LHCN-M2 (cell line): ENCODE data around the gene CSNK1D. TPM values are rescaled to one million over a fixed set of nuclear protein-coding genes. Genes with fewer than 3 reads are reported as not detected.
"Not testable (repeated sequence)": the region's sequence is repeated elsewhere in the genome, so short reads cannot be mapped to it uniquely, and the experiment has no call there.

Experiments used
- DNase-seq: peaks from one replicate; pipeline ENCODE4 v3.0.0-alpha.2; 2012; ENCODE audit warnings: low read depth
- total RNA-seq: library from RNA; depleted of rRNA; stranded (reverse); fragments of >200 nt; gene quantifications from 2 replicates; pipeline ENCODE4 v1.2.3, GENCODE V29; 2014

CSNK1D gene
- total RNA-seq, 1 experiment from 2014 or later: 51.3 TPM

GRCh38 chr17:82215095-82215971, 58.2 kb downstream of the CSNK1D start:
- DNase-seq: no peak

GRCh38 chr17:82214012-82214628, 59.4 kb downstream of the CSNK1D start:
- DNase-seq: no peak

DNA sequence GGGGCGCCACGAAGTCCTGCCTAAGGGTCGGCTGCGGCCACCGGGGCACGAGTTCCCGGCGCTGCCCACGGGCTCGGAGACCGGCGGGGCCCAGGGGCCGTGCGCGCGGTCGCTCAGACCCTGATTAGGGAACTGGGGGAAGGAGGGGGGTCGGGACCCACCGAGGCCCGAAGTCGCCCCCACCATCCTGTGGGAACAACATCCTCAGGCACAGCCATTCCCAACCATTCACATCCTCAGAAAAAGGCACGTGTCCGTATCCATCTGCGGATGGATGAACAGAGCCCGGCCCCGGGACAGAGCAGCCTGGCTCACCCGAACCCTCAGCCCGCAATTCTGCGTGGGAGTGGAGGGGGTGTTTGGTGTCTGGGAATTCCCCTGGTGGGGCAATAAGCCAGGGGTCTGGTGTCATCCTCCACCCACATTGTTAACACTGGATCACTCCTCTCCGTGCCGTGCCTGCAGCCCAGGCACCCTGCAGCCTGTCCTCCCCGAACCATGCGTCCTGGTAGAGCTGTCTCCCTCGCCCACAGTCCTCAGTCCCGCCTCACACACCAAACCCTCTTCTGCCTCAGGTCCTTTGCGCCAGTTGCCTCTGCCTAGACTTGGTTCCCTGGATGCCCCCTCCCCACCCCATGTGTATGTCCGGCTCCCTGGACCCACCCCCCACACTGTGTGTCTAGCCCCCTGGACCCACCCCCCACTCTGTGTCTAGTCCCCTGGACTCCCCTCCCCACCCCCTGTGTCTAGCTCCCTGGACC, 60.1 kb downstream of the CSNK1D start:
- peak; percentile 75 for DNase-seq

- peak; percentile 73 for DNase-seq
Measured at GRCh38 chr17:82212331-82213250, 60.9 kb downstream of the CSNK1D start, which contains the start of gene CCDC57. CCDC57 (minus strand) TSS chr17:82212842; CDS start chr17:82201944, 10,898 bp downstream.

GRCh38 chr17:82210655-82211054, 62.8 kb downstream of the CSNK1D start:
- not testable (repeated sequence) for DNase-seq

DNA sequence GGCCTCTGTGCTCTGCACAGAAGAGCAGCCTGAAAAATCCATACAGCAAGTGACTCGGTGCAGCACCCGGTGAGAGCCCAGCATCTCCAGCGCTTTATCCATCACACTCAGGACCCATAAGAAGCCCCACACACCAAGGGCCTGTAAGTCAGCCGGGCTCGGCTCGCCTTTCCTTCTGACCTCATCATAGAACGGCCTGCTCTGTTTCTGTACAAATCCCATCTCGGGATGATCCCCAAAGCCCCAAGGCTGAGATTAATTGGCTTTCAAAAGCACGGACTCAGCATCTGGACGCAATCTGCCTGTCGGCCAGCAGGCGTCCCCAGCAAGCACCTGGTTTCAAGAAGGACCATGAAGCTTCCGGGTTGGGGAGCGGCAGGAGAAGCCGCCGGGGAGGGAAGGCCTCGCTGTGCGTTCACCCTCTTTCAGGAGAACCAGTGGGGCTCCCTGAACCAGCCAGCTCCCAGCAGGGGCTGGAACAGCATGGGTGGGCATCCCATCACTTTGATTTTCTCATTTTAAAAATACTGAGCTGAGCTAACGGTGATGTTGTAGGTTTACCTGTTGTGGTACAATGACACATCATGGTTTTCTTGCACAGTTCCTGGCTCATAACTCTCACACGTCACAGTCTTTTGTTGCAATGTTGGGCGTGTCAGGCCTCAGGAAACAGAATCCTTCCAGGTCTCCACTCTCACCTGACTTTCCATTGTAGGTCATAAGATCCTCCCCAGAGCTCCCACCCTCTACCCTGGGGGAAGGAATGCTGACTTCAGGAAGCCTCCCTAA, 67.6 kb downstream of the CSNK1D start:
- peak; percentile 84 for DNase-seq

DNA sequence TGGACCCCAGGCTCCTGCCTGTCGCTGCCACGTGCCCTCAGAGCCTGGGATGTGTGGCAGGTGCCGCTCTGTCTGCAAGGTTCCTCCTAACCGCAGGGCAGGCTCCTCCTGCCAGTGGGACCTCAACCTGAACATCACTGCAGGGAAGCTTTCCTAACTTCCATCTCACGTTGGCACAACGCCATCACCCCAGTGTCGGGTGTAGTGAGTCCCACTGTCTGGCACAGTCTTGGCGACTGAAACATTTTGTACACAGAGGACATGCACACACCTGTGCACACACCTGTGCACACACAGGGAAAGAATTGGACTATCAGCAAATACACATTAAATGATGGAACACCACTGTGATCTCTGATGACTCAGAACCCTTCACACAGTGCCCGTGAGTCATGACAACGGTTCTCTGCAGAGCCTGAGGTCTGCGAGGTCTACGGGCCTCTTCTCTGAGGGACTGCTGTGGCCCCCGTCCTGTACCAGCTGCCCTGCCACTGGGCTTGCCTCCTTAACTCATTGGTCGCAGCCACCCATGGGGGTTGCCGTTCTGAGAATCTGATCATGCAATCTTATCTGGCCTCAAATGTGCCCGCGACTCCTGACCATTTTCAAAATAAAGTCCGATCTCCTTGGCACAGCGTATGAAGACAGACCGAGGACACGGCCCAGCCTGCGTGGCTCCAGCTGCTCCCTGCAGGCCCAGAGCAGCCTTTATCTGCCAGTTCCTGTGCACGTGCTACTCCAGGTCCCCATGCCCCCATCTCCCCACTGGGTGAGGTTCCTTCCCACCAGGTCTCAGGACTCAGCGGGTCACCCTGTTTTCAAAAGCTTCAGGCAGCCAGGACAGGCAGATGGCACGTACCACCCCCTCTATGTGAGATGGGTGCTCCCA, 68.4 kb downstream of the CSNK1D start:
- DNase-seq: peak; percentile 89

DNA sequence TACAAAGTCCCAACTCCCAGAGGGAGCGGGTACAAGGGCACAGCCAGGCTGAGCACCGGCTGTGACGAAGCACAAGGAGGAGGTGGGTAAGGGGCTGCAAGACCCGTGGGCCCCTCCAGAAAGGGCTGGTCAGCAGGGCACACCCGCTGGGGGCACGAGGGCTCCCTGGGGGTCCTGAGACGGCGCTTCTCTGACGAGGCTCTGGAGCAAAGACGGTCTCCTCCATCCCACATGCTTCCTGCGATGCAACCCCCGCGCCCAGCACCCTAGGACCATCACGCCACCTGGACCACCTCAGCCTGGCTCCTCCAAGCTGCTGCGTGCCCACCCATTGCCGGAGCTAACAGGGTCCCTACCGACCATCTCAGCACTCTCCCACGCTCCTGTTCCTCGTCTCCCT, 69.6 kb downstream of the CSNK1D start:
- no peak for DNase-seq

DNA sequence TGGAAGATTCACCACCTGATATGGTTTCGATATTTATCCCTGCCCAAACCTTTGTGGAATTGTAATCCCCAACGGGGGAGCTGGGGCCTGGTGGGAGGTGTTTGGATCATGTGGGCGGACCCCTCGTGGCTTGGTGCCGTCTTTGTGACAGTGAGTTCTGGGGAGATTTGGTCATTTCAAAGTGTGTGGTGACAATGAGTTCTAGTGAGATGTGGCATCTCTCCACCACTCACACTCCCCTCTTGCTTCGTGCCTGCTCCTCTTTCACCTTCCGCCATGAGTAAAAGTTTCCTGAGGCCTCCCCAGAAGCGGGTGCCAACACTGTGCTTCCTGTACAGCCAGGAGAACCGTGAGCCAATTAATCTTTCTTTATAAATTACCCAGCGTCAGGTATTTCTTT, 70.5 kb downstream of the CSNK1D start:
- no peak for DNase-seq

DNA sequence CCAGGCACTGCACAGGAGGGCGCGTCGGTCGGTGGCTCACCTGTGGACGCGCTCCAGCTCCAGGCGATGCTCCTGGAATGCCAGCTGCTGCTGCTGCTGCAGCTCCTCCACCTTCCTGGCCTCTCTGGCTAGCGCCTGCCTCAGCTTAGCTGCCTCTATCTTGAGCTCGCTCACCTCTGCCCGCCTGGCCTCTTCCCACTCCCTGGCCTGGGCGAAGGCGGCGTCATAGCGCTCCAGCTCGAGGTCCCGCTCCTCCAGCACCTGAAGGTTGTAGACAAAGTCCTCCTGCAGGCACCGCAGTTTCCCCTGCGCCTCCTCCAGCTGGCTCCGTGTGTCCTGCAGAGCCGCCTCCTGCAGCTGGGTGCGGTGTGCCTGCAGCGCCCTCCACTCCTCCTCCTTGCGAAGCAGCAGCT, 72.0 kb downstream of the CSNK1D start:
- no peak for DNase-seq

GRCh38 chr17:82200743-82201497, 72.6 kb downstream of the CSNK1D start:
- no peak for DNase-seq

DNA sequence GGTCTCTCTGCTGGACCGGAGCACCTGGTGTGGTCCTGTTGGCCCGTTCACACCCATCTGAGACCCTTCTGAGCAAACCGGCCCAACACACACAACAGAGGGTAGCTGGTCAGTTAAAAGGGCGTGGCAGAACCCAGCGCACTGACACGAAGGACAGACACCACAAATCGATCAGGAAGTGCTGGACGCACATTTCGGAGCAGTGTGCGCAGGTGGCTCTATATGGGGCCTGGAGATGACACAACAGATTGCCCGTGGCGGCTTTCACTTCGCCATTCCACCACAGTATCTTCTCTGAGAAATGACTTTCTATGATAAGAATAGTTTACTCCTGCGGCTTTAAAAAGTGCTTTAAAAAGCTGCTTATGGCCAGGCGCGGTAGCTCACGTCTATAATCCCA, 73.4 kb downstream of the CSNK1D start:
- no peak for DNase-seq

DNA sequence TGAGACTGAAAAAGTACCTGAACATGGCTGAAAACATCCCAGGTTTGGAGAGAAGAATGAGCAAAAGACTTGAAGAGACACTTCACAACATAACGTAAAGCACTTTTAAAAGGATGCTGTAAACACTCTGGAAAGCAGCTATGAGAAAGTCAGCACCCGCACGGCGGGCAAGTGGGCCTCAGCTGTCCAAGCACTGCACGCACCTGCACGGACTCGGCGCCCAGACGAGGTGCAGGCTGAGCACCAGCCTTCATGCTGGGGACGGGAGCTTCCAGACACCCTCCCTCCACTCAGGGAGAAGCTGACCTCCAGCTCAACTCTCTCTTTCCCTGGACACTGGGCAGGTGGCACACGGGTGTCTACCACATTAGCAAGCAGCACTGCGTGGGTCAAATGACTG, 74.0 kb downstream of the CSNK1D start:
- DNase-seq: no peak

DNA sequence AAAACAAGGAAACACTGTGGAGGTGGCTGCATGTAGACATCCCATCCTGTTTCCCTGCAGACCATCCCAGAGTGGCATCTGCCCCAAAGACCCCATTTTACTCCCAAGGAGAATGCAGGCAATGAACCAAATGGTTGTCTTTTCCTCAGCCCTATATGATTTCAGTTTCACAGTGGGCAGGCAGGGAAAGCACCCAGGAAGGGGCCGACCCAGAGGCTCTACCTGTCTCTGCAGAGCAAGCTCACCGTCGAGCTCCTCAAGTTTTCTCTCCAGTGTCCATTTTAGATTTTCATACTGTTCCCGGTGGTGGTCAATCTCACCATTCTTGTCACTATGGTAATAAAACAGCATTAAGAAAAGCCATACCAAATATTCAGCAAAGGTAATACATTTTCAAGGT, 75.4 kb downstream of the CSNK1D start:
- DNase-seq: no peak

DNA sequence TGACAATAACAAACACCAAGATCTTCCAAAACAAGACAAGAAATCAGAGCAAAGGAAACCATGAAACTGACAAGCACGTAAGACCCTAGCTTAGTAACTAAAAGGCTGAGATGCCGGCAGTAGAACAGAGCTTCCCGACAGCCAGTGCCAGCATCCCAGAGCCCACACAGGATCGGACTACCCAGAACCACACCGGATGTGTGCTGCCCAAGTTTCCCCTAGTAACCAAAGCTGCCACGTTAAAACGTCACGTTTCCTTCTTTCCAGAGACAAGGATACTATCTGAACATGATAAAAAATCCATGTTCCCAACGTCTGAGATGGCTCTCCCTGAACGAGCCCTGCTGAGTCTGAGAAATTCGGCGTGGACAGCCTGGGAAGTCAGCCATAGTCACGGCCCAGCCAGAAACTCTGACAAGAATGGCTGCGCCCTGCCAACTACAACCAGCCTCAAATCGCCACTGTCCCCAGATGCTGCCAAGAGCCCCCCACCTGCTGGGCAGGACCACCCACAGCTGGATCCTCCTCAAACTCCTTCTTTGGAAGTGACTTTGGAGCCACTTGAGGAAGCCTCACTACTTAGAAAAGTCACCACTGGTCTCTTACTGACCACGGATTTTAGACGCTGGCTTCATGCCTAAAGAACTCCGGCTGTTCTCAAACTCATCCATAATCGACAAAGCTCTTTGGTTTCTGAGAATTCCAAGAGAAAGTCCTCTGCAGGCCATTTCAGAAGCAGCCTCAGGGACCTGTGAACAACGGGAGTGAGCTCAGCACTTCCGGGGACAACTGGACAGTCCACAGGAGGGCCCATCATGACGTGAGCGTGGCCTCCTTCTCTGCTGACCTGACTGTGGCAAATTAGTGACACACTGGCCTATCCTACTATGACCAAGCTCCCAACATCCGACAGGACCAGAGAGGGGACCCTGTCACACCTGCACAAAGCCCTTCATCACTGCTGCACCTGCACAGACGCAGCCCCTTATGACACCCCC, 77.5 kb downstream of the CSNK1D start:
- no peak for DNase-seq

GRCh38 chr17:82194765-82195164, 78.7 kb downstream of the CSNK1D start:
- no peak for DNase-seq

DNA sequence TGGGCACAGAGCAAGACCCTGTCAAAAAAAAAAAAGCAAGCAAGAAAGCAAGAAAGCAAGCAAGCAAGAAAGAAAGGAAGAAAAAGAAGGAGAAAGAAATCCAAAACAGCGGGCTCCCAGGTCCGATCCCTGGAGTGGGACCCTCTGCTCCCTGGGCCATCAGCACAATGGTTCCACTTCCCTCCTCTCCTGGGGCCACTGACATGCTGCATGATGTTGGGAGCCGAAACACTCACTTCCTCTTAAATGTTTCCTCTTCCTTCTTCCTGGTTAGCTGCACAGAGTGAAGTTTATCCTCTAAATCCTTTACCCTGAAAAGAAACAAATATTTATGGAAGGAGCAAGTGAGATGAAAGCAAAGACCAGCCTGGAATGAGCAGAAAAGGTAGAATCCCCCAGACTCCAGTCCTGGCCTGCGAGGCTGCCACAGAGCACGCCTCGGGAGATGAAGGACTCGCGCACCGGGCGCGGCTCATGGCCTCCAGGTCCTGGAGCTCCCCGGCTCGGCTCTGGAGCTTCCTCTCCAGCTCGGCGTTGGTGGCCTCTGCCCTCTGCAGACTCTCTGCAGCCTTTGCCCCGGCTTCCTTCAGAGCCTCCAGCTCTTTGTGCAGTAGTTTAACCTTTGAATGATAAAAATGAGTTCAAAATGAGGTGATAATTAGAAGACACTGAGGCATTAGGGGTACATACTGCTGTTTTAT, 79.8 kb downstream of the CSNK1D start:
- no peak for DNase-seq
